Muscle layer of colon (tissue), 2 donors: ENCODE data around the gene CCDC8.
"Not testable (repeated sequence)": the region's sequence is repeated elsewhere in the genome, so short reads cannot be mapped to it uniquely, and the experiment has no call there.

Experiments
- H3K27ac ChIP-seq: one replicate; pipeline ENCODE4 v1.7.0; 2013; ENCODE audit warnings: low read depth, mild to moderate bottlenecking, low read length, moderate library complexity
- H3K27me3 ChIP-seq, 2 donors: one replicate each; pipeline ENCODE4 v1.7.0; 2013; ENCODE audit warnings: low read length in 2 of 2, mild to moderate bottlenecking in 2 of 2; ENCODE audit not compliant: insufficient read depth in 2 of 2, control insufficient read depth in 1 of 2
- H3K36me3 ChIP-seq: one replicate; pipeline ENCODE4 v1.7.0; 2013; ENCODE audit warnings: mild to moderate bottlenecking, low read length; ENCODE audit not compliant: insufficient read depth
- H3K4me1 ChIP-seq: one replicate; pipeline ENCODE4 v1.7.0; 2013; ENCODE audit warnings: mild to moderate bottlenecking, low read length; ENCODE audit not compliant: insufficient read depth
- H3K4me3 ChIP-seq, 2 donors: one replicate each; pipeline ENCODE4 v1.7.0; 2013; ENCODE audit warnings: low read length in 2 of 2, low read depth in 1 of 2, mild to moderate bottlenecking in 1 of 2, moderate library complexity in 1 of 2
- H3K9ac ChIP-seq: one replicate; pipeline ENCODE4 v1.7.0; 2013; ENCODE audit warnings: low read length
- H3K9me3 ChIP-seq: one replicate; pipeline ENCODE4 v1.7.0; 2013; ENCODE audit warnings: mild to moderate bottlenecking, low read length
- donor health status: abdominal sarcoma.
- donor health status: Adenocarcinoma of cecum.

The CCDC8 gene

GRCh38 chr19:46447824-46448223 is 34.5 kb upstream of the CCDC8 start:
- no peaks in the 10 kb centered on the region for H3K9me3 ChIP-seq
- no peak overlapping the region for H3K27ac ChIP-seq
- no peak overlapping the region for H3K4me3 ChIP-seq
- H3K27me3 ChIP-seq: no peaks in the 10 kb centered on the region
- no peak overlapping the region for H3K9ac ChIP-seq
- H3K36me3 ChIP-seq: no peaks in the 10 kb centered on the region
- peaks cover 5% of the 10 kb centered on the region for H3K4me1 ChIP-seq

- H3K9me3 ChIP-seq: no peaks in the 10 kb centered on the region
- H3K27me3 ChIP-seq: no peaks in the 10 kb centered on the region
- H3K4me1 ChIP-seq: peaks cover 6% of the 10 kb centered on the region
- no peak overlapping the region for H3K4me3 ChIP-seq
- H3K27ac ChIP-seq: no peak overlapping the region
- H3K9ac ChIP-seq: no peak overlapping the region
- no peaks in the 10 kb centered on the region for H3K36me3 ChIP-seq
These were observed 33.6 kb upstream of the CCDC8 start for GRCh38 chr19:46447006-46447405.

- no peaks in the 10 kb centered on the region for H3K27me3 ChIP-seq
- H3K4me3 ChIP-seq: no peak overlapping the region
- no peak overlapping the region for H3K27ac ChIP-seq
- H3K9ac ChIP-seq: no peak overlapping the region
- no peaks in the 10 kb centered on the region for H3K36me3 ChIP-seq
- H3K4me1 ChIP-seq: peaks cover 6% of the 10 kb centered on the region
- H3K9me3 ChIP-seq: no peaks in the 10 kb centered on the region
These were observed 32.7 kb upstream of the CCDC8 start for GRCh38 chr19:46446021-46446420.

- H3K36me3 ChIP-seq: no peaks in the 10 kb centered on the region
- H3K27me3 ChIP-seq: no peaks in the 10 kb centered on the region
- no peak overlapping the region for H3K4me3 ChIP-seq
- H3K9ac ChIP-seq: no peak overlapping the region
- H3K4me1 ChIP-seq: peaks cover 6% of the 10 kb centered on the region
- H3K9me3 ChIP-seq: no peaks in the 10 kb centered on the region
- H3K27ac ChIP-seq: no peak overlapping the region
These were observed 29.6 kb upstream of the CCDC8 start for GRCh38 chr19:46442808-46443450.

GRCh38 chr19:46441866-46442265 is 28.5 kb upstream of the CCDC8 start:
- no peak overlapping the region for H3K9ac ChIP-seq
- no peaks in the 10 kb centered on the region for H3K9me3 ChIP-seq
- no peaks in the 10 kb centered on the region for H3K36me3 ChIP-seq
- H3K27me3 ChIP-seq: no peaks in the 10 kb centered on the region
- no peak overlapping the region for H3K27ac ChIP-seq
- H3K4me1 ChIP-seq: peaks cover 6% of the 10 kb centered on the region
- H3K4me3 ChIP-seq: no peak overlapping the region

DNA sequence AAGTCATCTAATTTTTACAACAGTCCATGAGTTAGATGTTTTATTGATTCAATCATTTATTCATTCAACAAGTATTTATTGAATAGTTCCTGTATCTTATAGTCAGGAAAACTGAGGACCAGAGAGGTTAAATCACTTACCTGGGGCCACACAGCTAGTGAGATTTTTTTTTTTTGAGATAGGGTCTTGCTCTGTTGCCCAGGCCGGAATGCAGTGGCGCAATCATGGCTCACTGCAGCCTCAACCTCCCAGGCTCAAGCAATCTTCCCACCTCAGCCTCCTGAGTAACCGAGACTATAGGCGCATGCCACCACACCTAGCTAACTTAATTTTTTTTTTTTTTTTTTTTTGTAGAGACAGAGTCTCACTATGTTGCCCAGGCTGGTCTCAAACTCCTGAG is 22.3 kb upstream of the CCDC8 start:
- not testable (repeated sequence) for H3K4me3 ChIP-seq, H3K9ac ChIP-seq, H3K27me3 ChIP-seq, H3K36me3 ChIP-seq, H3K4me1 ChIP-seq, H3K9me3 ChIP-seq, H3K27ac ChIP-seq

DNA sequence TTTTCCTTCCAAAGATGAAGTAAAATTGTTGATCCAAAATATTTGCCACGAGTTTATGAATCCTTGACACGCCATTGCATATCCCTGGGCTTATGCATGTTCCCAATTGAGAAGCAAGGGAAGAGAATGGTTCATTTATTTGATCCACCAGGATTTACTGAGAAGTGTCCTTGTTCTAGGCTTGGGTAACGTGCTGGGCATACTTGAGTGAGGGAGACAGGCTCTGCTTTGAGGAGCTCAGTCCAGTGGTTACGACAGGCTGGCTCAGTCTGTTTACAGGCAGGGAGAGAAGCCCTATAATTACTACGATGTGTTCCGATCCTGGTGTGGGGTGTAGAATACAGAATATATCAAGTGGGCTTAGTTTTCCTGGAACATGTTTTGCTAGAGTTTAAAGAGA is 21.6 kb upstream of the CCDC8 start:
- Histone ChIP-seq H3K27ac (no peak overlapping the region), H3K36me3 (no peaks in the 10 kb centered on the region), H3K4me1 (no peaks in the 10 kb centered on the region), H3K9ac (no peak overlapping the region), H3K4me3 (no peak overlapping the region), H3K27me3 (no peaks in the 10 kb centered on the region), H3K9me3 (no peaks in the 10 kb centered on the region)

GRCh38 chr19:46433470-46433869 is 20.1 kb upstream of the CCDC8 start:
- not testable (repeated sequence) for H3K36me3 ChIP-seq, H3K4me1 ChIP-seq, H3K27me3 ChIP-seq, H3K9ac ChIP-seq, H3K27ac ChIP-seq, H3K4me3 ChIP-seq, H3K9me3 ChIP-seq

DNA sequence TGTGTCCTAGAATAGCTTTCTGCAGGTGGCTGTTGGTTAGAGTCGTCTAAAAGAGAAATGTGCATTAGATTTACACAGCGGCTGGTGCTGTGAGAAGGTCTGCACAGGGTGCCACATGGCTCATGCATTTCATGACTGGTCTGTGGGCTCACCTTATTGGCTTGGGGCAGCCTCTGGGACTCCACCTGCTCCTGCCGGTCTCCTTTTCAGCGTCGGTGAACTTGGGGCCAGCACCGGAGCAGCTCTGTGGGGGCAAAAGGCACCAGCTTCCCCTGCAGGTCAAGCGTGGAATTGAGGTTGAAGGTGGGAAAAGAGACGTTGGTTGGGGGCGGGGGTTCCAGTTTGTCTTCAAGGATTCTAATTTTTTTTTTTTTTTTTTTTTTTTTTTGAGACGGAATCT is 18.5 kb upstream of the CCDC8 start:
- Histone ChIP-seq H3K27ac (no peak overlapping the region), H3K27me3 (no peaks in the 10 kb centered on the region), H3K4me3 (no peak overlapping the region), H3K9ac (no peak overlapping the region), H3K4me1 (peaks cover 7% of the 10 kb centered on the region), H3K9me3 (no peaks in the 10 kb centered on the region), H3K36me3 (no peaks in the 10 kb centered on the region)

DNA sequence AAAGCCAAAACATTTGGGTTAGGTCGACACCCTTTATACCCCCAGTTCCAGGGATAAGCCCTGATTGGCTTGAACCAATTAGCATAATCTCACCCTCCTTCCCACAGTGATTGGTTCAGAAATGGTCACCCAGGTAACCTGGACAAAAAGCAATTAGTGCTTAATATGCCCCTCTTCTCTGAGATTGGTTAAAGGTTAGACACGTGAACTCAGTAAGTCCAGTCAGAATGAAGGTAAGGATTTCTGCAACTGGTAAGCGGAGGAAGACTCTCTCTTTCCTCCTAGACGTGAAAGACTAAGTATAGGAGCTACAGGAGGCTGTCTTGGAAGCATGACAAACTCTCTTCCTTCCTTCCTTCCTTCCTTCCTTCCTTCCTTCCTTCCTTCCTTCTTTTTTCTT is 16.6 kb upstream of the CCDC8 start:
- H3K27me3 ChIP-seq: no peaks in the 10 kb centered on the region
- H3K27ac ChIP-seq: no peak overlapping the region

DNA sequence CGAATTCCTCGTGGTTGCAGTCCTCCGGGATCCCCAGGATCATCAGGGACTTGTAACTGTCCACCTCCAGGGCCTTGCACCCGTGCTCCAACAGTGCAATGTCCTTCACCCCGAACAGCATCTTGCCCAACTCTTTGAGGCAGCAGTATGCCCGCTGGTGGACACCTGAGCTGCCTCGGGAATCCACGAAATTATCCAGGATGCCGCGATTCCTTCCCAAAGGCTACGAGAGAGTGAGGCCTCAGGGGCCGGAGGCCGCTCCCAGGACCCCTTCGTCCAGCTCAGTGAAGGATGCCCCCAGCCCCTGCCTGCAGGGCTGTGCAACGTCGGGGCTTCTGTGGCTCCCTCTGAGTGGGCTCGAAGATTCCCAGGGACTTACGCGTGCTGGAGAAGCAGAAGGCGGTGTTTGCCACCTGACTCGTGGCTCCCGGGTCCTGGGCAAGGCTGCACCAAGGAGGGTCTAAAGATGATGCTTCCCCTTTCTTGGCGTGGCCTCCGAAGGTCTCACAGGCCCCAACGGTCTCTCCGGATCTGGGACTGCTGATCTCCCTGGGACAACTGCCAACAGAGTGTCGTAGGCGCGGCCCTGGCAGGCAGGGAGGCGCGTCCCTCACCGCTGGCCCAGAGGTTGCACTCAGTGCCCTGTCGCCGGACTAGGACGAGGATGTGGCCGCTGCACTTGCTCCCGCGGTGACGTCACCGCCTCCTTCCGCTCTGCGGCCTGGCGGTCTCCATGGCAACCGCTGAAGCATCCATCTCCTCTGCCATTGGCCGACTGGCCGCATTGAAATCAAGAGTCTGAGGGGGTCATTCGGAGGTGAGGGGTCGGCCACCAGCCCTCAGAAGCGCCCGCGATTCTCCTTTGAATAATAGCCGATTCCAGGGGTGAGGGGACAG is 15.1 kb upstream of the CCDC8 start, which contains the start of gene PNMA8C:
Gene PNMA8C, minus strand, starts transcription at position 698 of the 897 bp plus-strand sequence. Its CDS starts 577 bp downstream, at position 121.
- H3K27me3 ChIP-seq: no peaks in the 10 kb centered on the region

More for the DNA sequence above, 16.6 kb upstream of the CCDC8 start:
- no peak overlapping the region for H3K4me3 ChIP-seq
- H3K36me3 ChIP-seq: no peaks in the 10 kb centered on the region
- H3K9me3 ChIP-seq: no peaks in the 10 kb centered on the region
- no peak overlapping the region for H3K9ac ChIP-seq
- H3K4me1 ChIP-seq: peaks cover 10% of the 10 kb centered on the region

More for the DNA sequence above, 15.1 kb upstream of the CCDC8 start, which contains the start of gene PNMA8C:
- Histone ChIP-seq H3K4me1 (peaks cover 10% of the 10 kb centered on the region), H3K4me3 (peak within 1 kb of the TSS in 1 of 2 donors; percentile 33), H3K9ac (no peak within 1 kb of the TSS), H3K9me3 (no peaks in the 10 kb centered on the region), H3K36me3 (no peaks in the 10 kb centered on the region), H3K27ac (no peak within 1 kb of the TSS)
